Naive B cell (primary cell): ENCODE measurements around the gene ZNF438. TPM values are rescaled to one million over a fixed set of nuclear protein-coding genes. Genes with fewer than 3 reads are reported as not detected.
"Not testable (repeated sequence)": the region's sequence is repeated elsewhere in the genome, so short reads cannot be mapped to it uniquely, and the experiment has no call there.

Experiments used
- ATAC-seq, 2 donors: fragments of 150-1000 bp; cut with Tn5 transposase; 2 replicates each; pipeline ENCODE4 v1.10.0; 2021; ENCODE audit warnings: low read depth in 2 of 2, mild to moderate bottlenecking in 2 of 2, moderate library complexity in 2 of 2
- DNase-seq: peaks from one replicate; pipeline ENCODE4 v3.0.0; 2022
- H3K27ac Mint-ChIP-seq, 6 donors: one replicate each; pipeline ENCODE4 v1.8.0; 2020 to 2022; ENCODE audit warnings: mild to moderate bottlenecking in 6 of 6, mixed read lengths in 6 of 6, moderate library complexity in 5 of 6, inconsistent platforms in 2 of 6
- H3K27me3 Mint-ChIP-seq, 3 donors: one replicate each; pipeline ENCODE4 v1.8.0; 2021 to 2022; ENCODE audit warnings: mixed read lengths in 3 of 3, mild to moderate bottlenecking in 1 of 3
- H3K36me3 Mint-ChIP-seq, 2 donors: one replicate each; pipeline ENCODE4 v1.8.0; 2020 to 2022; ENCODE audit warnings: mixed read lengths in 2 of 2, inconsistent platforms in 1 of 2, mild to moderate bottlenecking in 1 of 2
- H3K4me1 Mint-ChIP-seq, 3 donors: one replicate each; pipeline ENCODE4 v1.8.0; 2020 to 2022; ENCODE audit warnings: mixed read lengths in 3 of 3, inconsistent platforms in 1 of 3, mild to moderate bottlenecking in 1 of 3, moderate library complexity in 1 of 3
- H3K4me3 Mint-ChIP-seq, 8 donors: one replicate each; pipeline ENCODE4 v1.8.0; 2020 to 2022; ENCODE audit warnings: mild to moderate bottlenecking in 8 of 8, mixed read lengths in 8 of 8, moderate library complexity in 8 of 8, inconsistent platforms in 2 of 8
- H3K9me3 Mint-ChIP-seq, 7 donors: one replicate each; pipeline ENCODE4 v1.8.0; 2020 to 2022; ENCODE audit warnings: mixed read lengths in 7 of 7, mild to moderate bottlenecking in 5 of 7, inconsistent platforms in 2 of 7, moderate library complexity in 1 of 7
- polyA plus RNA-seq, 6 donors: library from polyadenylated mRNA; unstranded; fragments of 300-500 nt; fragmentation: Illumina TruSeq; gene quantifications; one replicate each; pipeline ENCODE4 v1.2.3, GENCODE V29; 2021; ENCODE audit warnings: low read depth in 6 of 6

Gene ZNF438
- polyA plus RNA-seq, 6 donors from 2014 or later: 2.6 to 5.9 (median 3.4) TPM

GRCh38 chr10:30929901-30930520, 101.7 kb downstream of the ZNF438 start:
- DNase-seq (no peak), ATAC-seq (no peak)
- no peaks in the 10 kb centered on the region for H3K27me3 Mint-ChIP-seq
- no peak overlapping the region for H3K4me3 Mint-ChIP-seq
- peaks cover 0 to 27% (median 9%) of the 10 kb centered on the region in 7 donors for H3K9me3 Mint-ChIP-seq
- H3K4me1 Mint-ChIP-seq: peaks cover 5 to 8% (median 7%) of the 10 kb centered on the region in 3 donors
- H3K36me3 Mint-ChIP-seq: peaks cover 28 to 37% of the 10 kb centered on the region in 2 donors
- H3K27ac Mint-ChIP-seq: no peak overlapping the region

- H3K36me3 Mint-ChIP-seq: peaks cover 33 to 42% of the 10 kb centered on the region in 2 donors
- H3K9me3 Mint-ChIP-seq: peaks cover under 1 to 33% (median 12%) of the 10 kb centered on the region in 7 donors
- not testable (repeated sequence) for H3K4me1 Mint-ChIP-seq, DNase-seq, H3K27me3 Mint-ChIP-seq, ATAC-seq
- H3K27ac Mint-ChIP-seq: peak overlapping the region in 4 of 6 donors; percentile 31 to 59 (median 44)
- H3K4me3 Mint-ChIP-seq: peak overlapping the region in 3 of 8 donors; percentile 10 to 73 (median 12)
These were observed 102.3 kb downstream of the ZNF438 start for GRCh38 chr10:30929311-30929729.

GRCh38 chr10:30928742-30929141, 102.9 kb downstream of the ZNF438 start:
- DNase-seq (no peak), ATAC-seq (no peak)
- H3K27ac Mint-ChIP-seq: peak overlapping the region in 4 of 6 donors; percentile 6 to 59 (median 26)
- peaks cover 5 to 8% (median 7%) of the 10 kb centered on the region in 3 donors for H3K4me1 Mint-ChIP-seq
- H3K27me3 Mint-ChIP-seq: no peaks in the 10 kb centered on the region
- peaks cover 4 to 38% (median 15%) of the 10 kb centered on the region in 7 donors for H3K9me3 Mint-ChIP-seq
- peaks cover 39 to 46% of the 10 kb centered on the region in 2 donors for H3K36me3 Mint-ChIP-seq
- peak overlapping the region in 3 of 8 donors; percentile 5 to 73 (median 12) for H3K4me3 Mint-ChIP-seq

GRCh38 chr10:30918651-30919050, 113.0 kb downstream of the ZNF438 start:
- Mint-ChIP-seq H3K9me3 (peaks cover 0 to 5% (median 0%) of the 10 kb centered on the region in 7 donors), H3K27ac (no peak overlapping the region), H3K4me3 (no peak overlapping the region), H3K4me1 (no peaks in the 10 kb centered on the region), H3K27me3 (no peaks in the 10 kb centered on the region), H3K36me3 (peaks cover 8 to 16% of the 10 kb centered on the region in 2 donors)
- DNase-seq (no peak), ATAC-seq (no peak)

- H3K27me3 Mint-ChIP-seq: no peaks in the 10 kb centered on the region
- no peak overlapping the region for H3K4me3 Mint-ChIP-seq
- peaks cover 0 to 7% of the 10 kb centered on the region in 2 donors for H3K36me3 Mint-ChIP-seq
- H3K27ac Mint-ChIP-seq: no peak overlapping the region
- H3K9me3 Mint-ChIP-seq: peaks cover 0 to 5% (median 0%) of the 10 kb centered on the region in 7 donors
- no peaks in the 10 kb centered on the region for H3K4me1 Mint-ChIP-seq
- no peak for DNase-seq
- no peak for ATAC-seq
These were observed 113.9 kb downstream of the ZNF438 start for GRCh38 chr10:30917789-30918188.

- peaks cover 0 to 5% (median 0%) of the 10 kb centered on the region in 7 donors for H3K9me3 Mint-ChIP-seq
- no peak for DNase-seq
- ATAC-seq: no peak
- H3K36me3 Mint-ChIP-seq: peaks cover 0 to 7% of the 10 kb centered on the region in 2 donors
- no peak overlapping the region for H3K4me3 Mint-ChIP-seq
- no peak overlapping the region for H3K27ac Mint-ChIP-seq
- no peaks in the 10 kb centered on the region for H3K4me1 Mint-ChIP-seq
- no peaks in the 10 kb centered on the region for H3K27me3 Mint-ChIP-seq
These were observed 114.6 kb downstream of the ZNF438 start for GRCh38 chr10:30917067-30917466.

GRCh38 chr10:30915146-30915545, 116.5 kb downstream of the ZNF438 start:
- Mint-ChIP-seq H3K27ac (no peak overlapping the region), H3K4me3 (no peak overlapping the region), H3K27me3 (no peaks in the 10 kb centered on the region), H3K36me3 (peaks cover 3 to 5% of the 10 kb centered on the region in 2 donors), H3K4me1 (no peaks in the 10 kb centered on the region), H3K9me3 (peaks cover 0 to 5% (median 0%) of the 10 kb centered on the region in 7 donors)
- DNase-seq: no peak
- ATAC-seq: no peak

- Mint-ChIP-seq H3K4me1 (no peaks in the 10 kb centered on the region), H3K4me3 (no peak overlapping the region), H3K36me3 (peaks cover 13 to 22% of the 10 kb centered on the region in 2 donors), H3K27ac (no peak overlapping the region), H3K9me3 (peaks cover 0 to under 1% (median 0%) of the 10 kb centered on the region in 7 donors), H3K27me3 (no peaks in the 10 kb centered on the region)
- no peak for ATAC-seq
- no peak for DNase-seq
These were observed 120.3 kb downstream of the ZNF438 start for GRCh38 chr10:30911303-30911863.

- Mint-ChIP-seq H3K4me3 (no peak overlapping the region), H3K36me3 (peaks cover 41% of the 10 kb centered on the region in 2 donors), H3K9me3 (peaks cover 0 to 8% (median 2%) of the 10 kb centered on the region in 7 donors), H3K27ac (peak overlapping the region in 1 of 6 donors; percentile 15), H3K4me1 (no peaks in the 10 kb centered on the region), H3K27me3 (no peaks in the 10 kb centered on the region)
- DNase-seq (no peak), ATAC-seq (no peak)
These were observed 128.1 kb downstream of the ZNF438 start for GRCh38 chr10:30903397-30904138.

- Mint-ChIP-seq H3K27me3 (no peaks in the 10 kb centered on the region), H3K4me3 (no peak overlapping the region), H3K27ac (no peak overlapping the region), H3K4me1 (no peaks in the 10 kb centered on the region), H3K36me3 (peaks cover 38 to 40% of the 10 kb centered on the region in 2 donors), H3K9me3 (peaks cover 0 to 8% (median 2%) of the 10 kb centered on the region in 7 donors)
- no peak for ATAC-seq
- DNase-seq: no peak
These were observed 128.9 kb downstream of the ZNF438 start for GRCh38 chr10:30902621-30903396.

- peak overlapping the region in 1 of 6 donors; percentile 48 for H3K27ac Mint-ChIP-seq
- H3K9me3 Mint-ChIP-seq, DNase-seq, H3K4me3 Mint-ChIP-seq, H3K4me1 Mint-ChIP-seq, H3K27me3 Mint-ChIP-seq, ATAC-seq: not testable (repeated sequence)
- H3K36me3 Mint-ChIP-seq: peaks cover 29 to 30% of the 10 kb centered on the region in 2 donors
These were observed 130.2 kb downstream of the ZNF438 start for GRCh38 chr10:30901487-30901886.

GRCh38 chr10:30898964-30899363, 132.7 kb downstream of the ZNF438 start:
- no peak overlapping the region for H3K27ac Mint-ChIP-seq
- peaks cover 0 to 8% (median 4%) of the 10 kb centered on the region in 7 donors for H3K9me3 Mint-ChIP-seq
- no peak overlapping the region for H3K4me3 Mint-ChIP-seq
- peaks cover 9 to 21% of the 10 kb centered on the region in 2 donors for H3K36me3 Mint-ChIP-seq
- DNase-seq (no peak), ATAC-seq (no peak)
- no peaks in the 10 kb centered on the region for H3K27me3 Mint-ChIP-seq
- no peaks in the 10 kb centered on the region for H3K4me1 Mint-ChIP-seq

- H3K9me3 Mint-ChIP-seq: peaks cover 0 to 8% (median 2%) of the 10 kb centered on the region in 7 donors
- peaks cover 9 to 14% of the 10 kb centered on the region in 2 donors for H3K36me3 Mint-ChIP-seq
- H3K4me1 Mint-ChIP-seq: no peaks in the 10 kb centered on the region
- H3K4me3 Mint-ChIP-seq: no peak overlapping the region
- no peaks in the 10 kb centered on the region for H3K27me3 Mint-ChIP-seq
- ATAC-seq (no peak), DNase-seq (no peak)
- no peak overlapping the region for H3K27ac Mint-ChIP-seq
These were observed 134.1 kb downstream of the ZNF438 start for GRCh38 chr10:30897547-30897946.
